GM19395 (cell line): ENCODE measurements around the gene TNRC6B.
"Not testable (repeated sequence)": the region's sequence is repeated elsewhere in the genome, so short reads cannot be mapped to it uniquely, and the experiment has no call there.

Experiments
- ATAC-seq: cut with Tn5 transposase; IDR thresholded peaks from one replicate; pipeline ENCODE4 v1.9.1; 2021; ENCODE audit warnings: mild to moderate bottlenecking, moderate library complexity; ENCODE audit not compliant: unreplicated experiment

TNRC6B gene

DNA sequence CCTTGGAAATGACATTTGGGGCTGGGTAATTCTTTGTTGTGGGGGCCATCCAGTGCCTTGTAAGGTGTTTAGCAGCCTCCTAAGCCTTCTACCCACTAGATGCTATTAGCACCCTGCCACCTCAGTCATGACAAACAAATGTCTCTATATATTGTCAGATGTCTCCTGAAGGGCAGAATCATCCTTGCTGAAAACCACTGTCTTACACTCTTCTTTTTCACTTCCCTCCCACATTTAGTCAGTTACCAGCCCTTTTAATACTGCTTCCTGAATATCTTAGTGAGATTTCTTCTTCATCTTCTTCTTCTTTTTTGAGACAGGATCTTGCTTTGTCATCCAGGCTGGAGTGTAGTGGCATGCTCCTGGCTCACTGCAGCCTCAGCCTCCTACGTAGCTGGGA, 33.1 kb downstream of the TNRC6B start:
- peak; percentile 67 for ATAC-seq

DNA sequence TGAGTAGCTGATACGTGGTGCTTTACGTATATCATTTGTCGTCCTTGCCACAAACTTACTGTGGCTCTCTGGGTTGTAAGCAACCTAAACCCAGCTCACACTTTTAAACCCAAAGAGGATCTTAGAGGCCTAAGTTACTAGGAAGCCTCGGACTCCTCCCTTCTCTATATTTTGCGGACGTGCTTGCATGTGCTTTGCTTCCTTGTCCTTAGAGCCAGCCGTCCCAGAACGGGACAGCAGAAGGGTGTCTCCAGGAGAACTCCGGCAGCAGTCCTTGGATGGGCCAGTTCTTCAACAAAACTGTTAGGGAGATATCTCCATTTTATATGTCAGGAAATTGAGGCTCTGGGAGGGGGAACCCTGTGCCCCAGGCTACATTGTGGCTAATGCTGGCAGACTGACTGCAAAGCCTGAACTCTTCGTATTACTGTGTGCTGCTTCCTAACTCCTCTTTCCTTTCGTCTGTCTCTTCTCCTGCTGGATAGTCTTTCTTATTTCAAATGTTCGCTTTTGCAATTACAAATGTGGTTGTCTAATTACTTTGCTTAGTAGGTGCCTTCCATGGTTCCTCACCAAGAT, 33.8 kb downstream of the TNRC6B start:
- ATAC-seq: no peak

DNA sequence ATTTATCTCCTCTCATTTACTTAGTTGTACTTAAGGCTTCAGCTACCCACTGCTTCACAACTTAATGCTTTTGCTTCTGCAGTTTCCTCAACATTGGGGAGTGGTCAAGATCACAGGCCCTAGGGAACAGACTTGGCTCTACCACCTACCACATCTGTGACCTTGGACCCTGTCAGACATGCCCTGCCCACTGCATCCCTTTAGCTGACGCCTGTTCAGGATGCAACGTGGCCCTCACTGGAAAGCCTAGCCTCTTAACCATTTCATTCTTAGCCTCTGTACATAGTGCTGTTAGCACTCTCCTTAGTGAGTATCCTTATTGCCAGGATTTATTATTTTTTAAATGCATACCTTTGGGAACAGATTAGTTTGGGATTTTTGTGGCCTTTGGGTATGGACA, 34.4 kb downstream of the TNRC6B start:
- no peak for ATAC-seq

DNA sequence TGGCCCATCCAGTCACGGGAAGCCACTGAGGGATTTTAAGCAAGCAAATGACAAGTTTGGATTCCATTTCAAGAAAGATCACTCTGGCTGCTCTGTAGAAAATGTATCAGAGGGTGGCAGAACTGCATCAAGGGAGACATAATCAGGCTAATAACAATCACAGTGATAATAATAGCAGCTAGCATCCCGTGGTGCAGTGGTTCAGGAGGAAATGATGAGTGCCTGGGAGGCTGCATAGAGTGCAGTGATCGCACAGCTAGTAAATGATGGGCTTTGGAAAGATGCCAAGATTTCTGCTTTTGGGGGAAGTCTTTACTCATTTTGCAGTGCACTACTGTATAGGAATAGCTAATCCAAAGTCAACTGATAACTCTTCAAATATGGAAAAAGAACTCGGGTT, 35.8 kb downstream of the TNRC6B start:
- ATAC-seq: no peak

DNA sequence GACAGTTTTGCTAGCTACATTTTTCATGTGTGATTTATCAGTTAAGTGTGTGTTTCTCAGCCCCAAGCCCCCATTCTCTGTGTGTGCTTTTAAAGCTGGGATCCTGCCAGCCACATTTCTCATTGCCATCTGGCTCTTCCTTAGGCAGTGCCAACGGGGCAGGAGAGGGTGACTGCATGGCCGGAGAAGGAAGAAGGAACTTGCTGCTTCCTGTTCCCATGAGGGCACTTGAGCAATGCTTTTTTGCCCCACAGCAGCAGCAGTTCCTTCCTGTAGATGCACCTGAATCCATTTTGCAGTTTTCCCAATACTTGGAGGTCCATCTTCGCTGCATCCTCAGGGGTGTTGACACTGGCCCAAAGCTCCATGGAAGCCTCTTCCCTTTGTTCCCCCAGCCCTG, 37.5 kb downstream of the TNRC6B start:
- ATAC-seq: no peak

DNA sequence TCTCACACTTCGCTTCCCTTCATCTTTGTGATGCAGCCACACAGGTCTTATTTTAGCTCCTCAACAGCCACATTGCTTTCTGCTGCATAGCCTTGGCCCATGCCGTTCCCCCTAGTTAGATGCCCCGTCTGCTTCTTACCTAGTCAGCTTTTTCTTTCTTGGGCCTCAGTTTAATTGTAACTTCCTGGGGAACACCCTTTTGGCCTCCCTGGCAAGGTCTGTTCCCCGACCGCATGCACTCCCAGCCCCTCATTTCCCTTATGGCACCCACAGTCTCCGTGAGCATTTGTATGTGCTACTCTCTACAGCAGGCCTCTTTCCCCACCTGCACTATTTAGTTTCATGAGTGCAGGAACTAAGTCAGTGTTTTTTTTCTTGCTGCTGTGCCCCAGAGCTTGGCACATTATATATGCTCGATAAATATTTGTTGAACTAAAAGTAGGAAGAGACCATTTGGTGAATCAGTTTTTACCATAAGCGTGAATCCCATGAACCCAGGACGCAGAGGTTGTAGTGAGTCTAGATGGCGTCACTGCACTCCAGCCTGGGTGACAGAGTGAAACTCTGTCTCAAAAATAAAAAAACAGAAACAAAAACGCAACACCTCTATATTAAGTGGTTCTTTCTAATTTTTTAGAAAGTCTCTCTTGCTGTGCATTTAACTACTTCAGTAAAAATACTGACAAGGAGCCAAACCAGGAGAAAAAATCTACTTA, 38.5 kb downstream of the TNRC6B start:
- ATAC-seq: peak; percentile 61

DNA sequence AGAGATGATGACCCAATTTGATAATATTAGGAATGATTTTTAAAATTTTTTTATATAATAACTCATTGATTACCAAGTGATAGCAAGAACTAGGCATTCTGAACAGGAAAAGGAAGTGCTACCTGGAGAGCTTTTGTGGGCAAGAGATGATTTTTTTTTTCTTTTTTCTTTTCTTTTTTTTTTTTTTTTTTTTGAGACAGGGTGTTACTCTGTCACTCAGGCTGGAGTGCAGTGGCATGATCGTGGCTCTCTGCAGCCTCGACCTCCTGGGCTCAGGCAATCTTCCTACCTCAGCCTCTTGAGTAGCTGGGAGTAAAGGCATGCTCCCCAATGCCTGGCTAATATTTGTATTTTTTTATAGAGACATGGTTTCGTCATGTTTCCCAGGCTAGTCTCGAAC, 40.4 kb downstream of the TNRC6B start:
- ATAC-seq: no peak

DNA sequence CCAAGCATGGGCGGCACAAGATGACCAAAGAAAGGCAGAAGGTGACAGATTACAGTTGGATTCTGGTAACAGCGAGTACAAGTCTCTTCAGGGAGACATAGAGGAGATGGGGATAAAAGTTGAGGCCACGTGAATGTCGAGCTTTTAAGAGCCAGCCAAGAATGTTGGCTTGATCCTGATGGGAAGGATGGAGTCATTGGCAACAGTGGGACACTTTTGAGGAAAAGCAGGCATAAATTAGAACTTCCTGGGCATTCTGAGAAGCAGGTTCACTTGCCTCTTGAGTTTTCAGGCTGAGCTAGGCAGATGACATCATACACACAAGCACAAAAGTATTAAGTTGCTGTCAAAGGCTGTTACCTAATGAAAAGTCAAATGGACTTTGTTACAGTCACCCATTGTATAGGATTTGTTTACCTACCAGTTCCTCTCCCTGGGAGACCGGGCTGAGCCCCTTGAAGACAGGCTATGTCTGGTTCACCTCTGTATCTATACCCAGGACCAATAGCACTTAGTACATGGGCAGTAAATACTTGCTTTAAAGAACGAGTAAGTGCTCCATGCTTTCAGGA, 41.1 kb downstream of the TNRC6B start:
- no peak for ATAC-seq

DNA sequence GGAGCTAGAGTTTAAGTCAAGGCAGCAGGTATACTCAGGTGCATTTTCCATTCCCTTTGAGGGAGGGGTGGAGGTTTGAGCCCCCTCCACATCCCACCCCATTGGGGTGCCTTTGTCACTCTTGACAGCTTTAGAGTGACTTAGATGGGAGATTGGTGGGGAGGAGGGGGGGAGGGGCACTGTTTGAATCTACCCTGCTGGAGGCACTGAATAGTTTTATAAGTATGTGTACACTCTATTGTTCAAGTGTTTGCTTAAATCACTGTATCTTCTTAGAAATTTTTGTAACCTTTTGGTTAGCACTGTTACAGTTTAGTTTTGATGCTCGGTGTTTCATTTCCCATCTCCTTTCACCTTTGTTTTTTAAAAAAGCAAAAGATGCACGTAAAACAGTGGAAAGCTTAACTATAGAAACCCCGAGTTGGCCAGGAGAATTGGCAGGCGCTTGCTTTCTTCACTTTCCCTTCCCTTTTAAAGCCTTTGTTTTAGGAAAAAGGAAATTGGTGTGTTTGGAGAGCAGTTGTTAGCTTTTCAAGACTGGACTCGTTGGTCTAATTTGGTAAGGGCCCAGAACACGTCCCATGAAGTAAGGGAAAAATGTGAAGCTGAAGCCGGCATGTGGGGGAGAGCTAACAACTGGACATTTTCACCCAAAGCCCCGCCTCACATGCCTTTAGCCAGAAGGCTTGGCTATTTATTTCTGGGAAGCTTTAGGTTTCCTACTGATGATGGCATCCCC, 42.8 kb downstream of the TNRC6B start:
- ATAC-seq: no peak

DNA sequence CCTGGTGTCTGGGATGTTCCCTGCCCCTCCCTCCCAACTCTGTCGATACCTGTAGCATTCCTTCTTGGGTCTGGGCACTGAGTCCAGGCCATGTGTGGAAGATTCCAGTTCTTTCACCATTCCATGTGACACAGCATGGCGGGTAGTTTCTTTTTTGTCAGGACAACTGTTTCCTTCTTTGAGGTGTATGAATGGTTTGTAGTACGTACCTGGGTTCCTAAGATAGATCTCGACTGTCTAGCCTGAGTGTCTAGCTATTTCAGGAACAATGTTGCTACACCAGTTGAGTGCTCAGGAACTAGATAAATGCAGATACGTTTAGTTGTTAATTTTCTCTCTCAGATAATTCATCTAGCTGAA, 43.3 kb downstream of the TNRC6B start:
- ATAC-seq: no peak

DNA sequence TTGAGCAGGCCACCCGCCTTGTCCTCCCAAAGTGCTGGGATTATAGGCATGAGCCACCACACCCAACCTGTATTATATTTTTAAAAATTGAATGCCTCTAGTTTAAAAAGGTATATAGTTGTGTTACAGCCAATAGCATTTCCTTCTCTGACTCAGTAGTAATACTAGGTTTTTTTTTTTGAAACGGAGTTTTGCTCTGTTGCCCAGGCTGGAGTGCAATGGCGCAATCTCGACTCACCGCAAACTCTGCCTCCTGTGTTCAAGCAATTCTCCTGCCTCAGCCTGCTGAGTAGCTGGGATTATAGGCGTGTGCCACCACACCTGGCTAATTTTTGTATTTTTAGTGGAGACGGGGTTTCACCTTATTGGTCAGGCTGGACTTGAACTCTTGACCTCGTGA, 45.3 kb downstream of the TNRC6B start:
- not testable (repeated sequence) for ATAC-seq

DNA sequence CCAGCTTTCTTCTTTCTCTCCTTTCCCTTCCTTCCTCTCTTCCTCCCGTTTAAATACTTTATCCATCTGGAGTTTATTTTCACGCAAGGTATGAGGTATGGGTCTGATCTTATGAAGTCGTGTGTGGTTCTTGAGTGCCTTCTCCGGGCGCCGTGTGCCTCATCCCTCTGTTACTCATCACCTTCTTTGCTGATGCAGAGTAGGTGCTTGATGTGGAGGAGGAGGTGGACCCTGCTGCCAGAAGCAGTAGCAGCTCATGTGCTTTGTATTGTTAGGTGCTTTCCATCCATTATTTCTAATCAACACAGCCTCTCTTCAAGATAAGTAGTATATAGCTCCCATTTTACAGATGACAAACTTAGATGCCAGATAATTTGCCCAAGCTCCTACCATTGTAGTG, 47.0 kb downstream of the TNRC6B start:
- no peak for ATAC-seq

DNA sequence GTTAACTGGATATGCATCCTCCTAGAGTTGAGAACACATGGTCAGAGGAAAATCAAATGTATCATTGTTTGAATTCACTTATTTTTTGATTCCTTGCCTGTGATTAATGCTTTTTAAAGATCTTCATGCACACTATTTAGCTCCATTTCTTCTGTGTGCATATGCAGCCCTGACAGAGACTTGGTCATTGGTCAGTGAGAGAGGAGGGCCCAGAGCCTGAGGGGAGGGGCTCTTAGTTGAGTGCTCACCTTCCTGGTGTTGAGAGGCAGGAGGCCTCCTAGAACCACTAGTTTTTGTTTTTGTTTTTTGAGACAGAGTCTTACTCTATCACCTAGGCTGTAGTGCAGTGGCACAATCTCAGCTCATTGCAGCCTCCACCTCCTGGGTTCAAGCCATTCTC, 48.9 kb downstream of the TNRC6B start:
- ATAC-seq: no peak

DNA sequence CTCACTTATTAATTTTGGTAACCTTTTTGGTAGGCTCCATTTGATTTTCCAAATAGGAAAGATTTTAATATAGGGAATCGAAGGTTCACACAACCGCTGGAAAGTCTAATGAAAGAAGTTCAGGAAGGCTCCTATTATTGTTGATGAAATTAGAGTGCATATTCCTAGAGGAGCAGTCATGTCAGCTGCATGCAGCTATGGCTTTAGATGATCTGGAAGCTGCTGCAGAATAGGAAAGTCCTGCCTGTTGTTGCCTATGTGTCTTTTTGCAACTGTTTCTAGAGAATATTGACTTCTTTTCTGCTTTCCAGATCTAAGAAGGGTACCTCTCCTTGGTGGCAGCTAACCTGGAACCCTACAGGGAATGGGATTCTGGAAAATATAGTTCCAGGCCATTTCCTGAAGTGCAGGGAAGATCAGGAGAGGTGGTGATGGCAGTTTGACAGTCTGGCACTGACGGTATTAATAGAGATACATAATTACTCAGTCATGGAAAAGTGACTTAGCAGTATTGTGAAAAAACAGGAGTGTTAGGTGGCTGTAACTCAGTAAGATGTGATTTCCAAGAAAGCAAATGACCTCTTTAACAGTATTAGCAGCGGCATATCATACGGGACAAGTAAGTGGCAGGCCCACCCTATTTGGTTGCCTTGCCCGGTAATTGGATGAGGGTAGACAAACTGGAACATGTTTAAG, 54.0 kb downstream of the TNRC6B start:
- ATAC-seq: no peak

DNA sequence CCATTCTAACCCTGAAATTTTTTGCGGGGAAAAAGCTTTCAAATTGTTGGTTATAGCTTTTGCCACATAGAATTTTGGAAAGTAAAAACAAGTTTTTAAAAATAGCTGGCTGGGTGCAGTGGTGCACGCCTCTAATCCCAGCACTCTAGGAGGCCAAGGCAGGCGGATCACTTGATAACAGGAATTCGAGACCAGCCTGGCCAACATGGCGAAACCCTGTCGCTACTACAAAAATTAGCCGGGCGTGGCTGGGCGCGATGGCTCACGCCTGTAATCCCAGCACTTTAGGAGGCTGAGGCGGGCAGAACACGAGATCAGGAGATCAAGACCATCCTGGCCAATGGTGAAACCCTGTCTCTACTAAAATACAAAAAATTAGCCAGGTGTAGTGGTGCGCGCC, 54.9 kb downstream of the TNRC6B start:
- no peak for ATAC-seq

DNA sequence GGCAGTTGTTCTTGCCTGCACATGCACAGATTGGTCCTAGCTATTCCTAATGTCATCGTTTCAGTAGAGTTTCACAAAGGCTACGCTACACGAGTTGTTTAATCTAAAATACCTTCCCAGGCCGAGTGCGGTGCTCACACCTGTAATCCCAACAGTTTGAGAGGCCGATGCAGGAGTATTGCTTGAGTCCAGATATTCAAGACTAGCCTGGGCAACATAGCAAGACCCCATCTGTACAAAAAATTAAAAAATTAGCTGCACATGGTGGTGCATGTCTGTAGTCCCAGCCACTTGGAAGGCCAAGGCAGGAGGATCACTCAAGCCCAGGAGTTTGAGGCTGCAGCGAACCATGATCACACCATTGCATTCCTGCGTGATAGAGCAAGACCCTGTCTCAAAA, 56.2 kb downstream of the TNRC6B start:
- no peak for ATAC-seq

DNA sequence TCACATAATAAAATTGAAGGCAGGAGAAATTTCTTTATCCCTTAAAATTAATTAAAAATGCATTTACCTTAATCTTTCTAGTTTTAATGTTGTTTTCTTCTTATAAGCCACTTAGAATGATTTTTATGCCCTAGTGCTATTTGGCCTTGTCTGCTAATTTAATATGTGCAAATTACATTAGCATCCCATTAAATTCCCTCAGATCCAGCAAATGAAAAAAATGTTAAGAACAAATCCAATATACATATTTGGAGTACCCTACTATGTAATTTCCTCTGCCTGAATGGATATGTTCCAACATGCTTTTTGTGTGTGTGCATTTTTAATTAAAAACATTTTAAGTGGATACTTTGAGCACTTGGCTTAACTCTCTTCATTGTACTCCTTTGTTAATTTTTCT, 56.9 kb downstream of the TNRC6B start:
- ATAC-seq: no peak

DNA sequence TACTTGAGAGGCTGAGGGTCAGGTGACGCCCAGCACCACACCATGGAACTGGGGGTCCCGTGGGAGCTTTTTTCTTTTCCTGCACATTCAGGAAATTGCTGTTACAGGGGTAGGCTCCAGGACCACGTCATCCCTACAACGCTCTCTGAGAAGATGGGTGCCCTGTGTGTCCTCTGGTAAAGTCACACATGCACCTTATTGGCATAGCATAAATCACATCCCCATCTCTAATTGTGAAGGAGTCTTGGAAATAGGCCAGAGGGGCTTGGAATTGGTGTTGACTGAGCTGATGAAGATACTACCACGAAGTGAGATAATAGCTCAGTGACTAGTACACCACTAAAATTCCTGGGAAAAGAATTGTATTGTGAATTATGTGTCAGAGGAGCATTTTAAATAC, 57.6 kb downstream of the TNRC6B start:
- ATAC-seq: no peak

DNA sequence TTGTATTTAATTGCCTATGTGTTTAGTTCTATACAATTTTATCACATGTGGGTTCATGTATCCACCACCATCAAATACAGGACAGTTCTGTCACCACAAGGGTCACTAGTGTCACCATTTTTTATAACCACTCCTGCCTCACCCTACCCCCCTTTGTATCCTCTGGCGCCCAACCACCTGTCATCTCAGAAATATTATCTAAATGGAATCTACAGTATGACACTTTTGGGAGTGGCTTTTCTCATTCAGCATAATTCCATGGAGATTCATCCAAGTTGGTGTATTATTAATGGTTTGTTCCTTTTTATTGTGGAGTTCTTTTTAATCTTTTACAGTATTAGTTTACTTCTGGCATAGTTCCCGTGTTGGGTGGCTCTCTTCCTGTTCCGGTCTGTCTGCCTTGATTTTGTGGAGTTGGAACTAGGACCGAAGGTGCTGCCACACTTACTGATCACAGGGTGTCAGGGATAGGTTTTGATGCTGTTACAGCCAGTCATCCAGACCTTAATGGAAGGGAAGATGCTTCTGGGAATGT, 58.5 kb downstream of the TNRC6B start:
- ATAC-seq: no peak

DNA sequence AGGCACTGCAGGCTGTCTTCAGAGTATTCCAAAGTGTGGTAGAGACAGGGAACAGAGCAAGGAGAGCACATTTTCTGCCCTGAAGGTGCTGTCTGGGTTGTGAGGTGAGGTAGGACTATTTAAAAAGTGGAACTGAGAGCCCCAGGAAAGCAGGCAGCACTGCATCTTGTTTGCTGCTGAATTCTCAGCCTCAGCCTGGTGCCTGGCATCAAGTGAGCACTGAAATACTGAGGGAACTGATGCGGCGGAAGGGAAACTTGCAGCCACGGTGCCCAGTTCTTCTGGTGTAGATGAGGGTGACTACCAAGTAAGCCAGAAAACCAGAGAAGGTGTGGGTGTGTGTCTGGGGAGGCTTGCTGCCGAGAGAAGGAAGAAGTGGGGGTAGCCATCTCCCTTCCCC, 59.5 kb downstream of the TNRC6B start:
- no peak for ATAC-seq

DNA sequence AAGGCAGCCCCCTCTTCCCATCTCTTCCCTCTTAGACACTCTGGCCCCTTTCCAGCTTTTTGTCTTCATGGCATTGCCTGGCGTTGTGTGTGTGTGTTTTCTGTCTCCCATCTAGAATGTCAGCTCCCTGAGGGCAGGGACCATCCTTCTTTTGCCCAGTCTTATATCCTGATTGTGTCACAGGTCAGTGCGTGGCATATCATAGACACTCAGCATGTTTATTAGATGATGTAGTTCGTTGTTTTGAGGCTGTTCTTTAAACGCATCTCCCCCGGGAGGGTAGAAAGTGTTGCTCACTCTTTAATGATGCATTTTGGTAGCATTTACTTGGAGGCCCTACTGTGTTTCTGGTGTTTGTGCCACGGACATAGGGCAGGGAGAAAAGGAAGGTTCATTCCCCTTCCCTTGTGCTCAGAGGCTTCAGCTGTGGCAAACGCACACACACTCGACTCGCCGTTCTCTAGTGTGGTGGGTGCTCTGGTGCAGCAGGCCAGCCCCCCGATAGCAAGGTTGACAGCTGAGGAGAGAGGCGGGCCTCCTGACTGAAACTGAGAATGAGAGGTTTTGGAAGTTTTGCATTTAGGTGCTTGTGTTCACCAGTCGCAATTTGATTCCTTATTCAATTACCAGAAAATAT, 60.2 kb downstream of the TNRC6B start:
- ATAC-seq: no peak
